Prostate gland (tissue), 2 donors: ENCODE measurements around the gene ZEB2. TPM values are rescaled to one million over a fixed set of nuclear protein-coding genes. Genes with fewer than 3 reads are reported as not detected.

Experiments used
- DNase-seq: peaks from one replicate; pipeline ENCODE4 v3.0.0-alpha.2; 2019; ENCODE audit warnings: low spot score
- H3K27ac ChIP-seq, 2 donors: fragments of 200-600 bp; sonication (generic); 2 replicates each; pipeline ENCODE4 v1.5.1; 2017 to 2019
- H3K27me3 ChIP-seq: fragments of 200-600 bp; sonication (generic); replicated peaks from 2 replicates; pipeline ENCODE4 v1.5.1; 2019; ENCODE audit not compliant: insufficient read depth
- H3K36me3 ChIP-seq, 2 donors: fragments of 200-600 bp; sonication (generic); 1 replicate in 1 of 2; 2 replicates in 1 of 2; pipeline versions ENCODE4 v1.5.1 to v1.8.1; 2017 to 2019
- H3K4me1 ChIP-seq: fragments of 200-600 bp; sonication (generic); replicated peaks from 2 replicates; pipeline ENCODE4 v1.5.1; 2019
- H3K4me3 ChIP-seq, 2 donors: fragments of 200-600 bp; sonication (generic); 2 replicates each; pipeline ENCODE4 v1.5.1; 2017 to 2019
- H3K9me3 ChIP-seq: fragments of 200-600 bp; sonication (generic); 2 replicates; pipeline ENCODE4 v1.5.1; 2017
- POLR2A ChIP-seq: fragments of 450-650 bp; IDR thresholded peaks from one replicate; pipeline ENCODE4 v1.6.1; 2016; ENCODE audit warnings: antibody characterized with exemption, mild to moderate bottlenecking
- POLR2AphosphoS5 ChIP-seq: sonication (generic); formaldehyde crosslinking; IDR thresholded peaks from one replicate; pipeline ENCODE4 v1.6.1; 2017; ENCODE audit warnings: antibody characterized with exemption
- WGBS: methylation state at CpG from one replicate; pipeline ENCODE4 v1.1.5; 2018; 5-methylcytosine and 5-hydroxymethylcytosine counted together
- intact Hi-C: fragments of 100-400 bp; cut with DNase I; formaldehyde crosslinking; loops from one replicate; pipeline ENCODE4 v1.14.2; 2022
- total RNA-seq, 2 donors: library from RNA; depleted of rRNA; stranded (reverse); fragments of >200 nt; gene quantifications; one replicate each; pipeline ENCODE4 v1.1.0, GENCODE V29; 2016
- TF ChIP-seq, protein P1 (sequence below), 4 experiments: fragments of 200-600 bp in 2 of 4; fragments of 450-650 bp in 2 of 4; sonication (generic) in 2 of 4; IDR thresholded peaks; 1 replicate in 3 of 4; 2 replicates in 1 of 4; pipeline ENCODE4 v1.5.1; 2016 to 2019; ENCODE audit warnings: antibody characterized with exemption in 4 of 4, mild to moderate bottlenecking in 2 of 4, moderate library complexity in 2 of 4

The ZEB2 gene
- total RNA-seq, 2 donors from 2014 or later = 13.1 to 80.4 TPM

DNA sequence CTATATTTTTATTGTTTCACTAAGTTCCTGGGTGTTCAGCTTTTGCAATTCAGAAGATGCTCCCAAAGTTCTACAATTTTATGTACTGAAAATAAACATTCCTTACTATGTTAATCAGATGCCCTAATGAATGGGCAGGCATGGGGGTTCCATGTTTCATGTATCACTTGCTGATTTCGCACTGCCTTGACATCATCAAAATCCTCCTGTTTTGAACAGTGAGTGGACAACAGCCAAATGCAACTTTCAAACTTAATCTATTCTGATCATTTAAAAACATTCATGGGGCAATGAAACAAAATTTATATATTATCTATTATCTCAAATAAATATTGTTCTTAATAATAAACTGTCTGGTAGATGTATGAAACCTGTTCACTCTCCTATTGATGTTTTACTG is 43.2 kb downstream of the ZEB2 start:
- DNase-seq = no peak
- H3K36me3 ChIP-seq = no peaks in the 10 kb centered on the region
- TF ChIP-seq POLR2A (no peak), POLR2AphosphoS5 (no peak)
- TF ChIP-seq, protein P1, sequence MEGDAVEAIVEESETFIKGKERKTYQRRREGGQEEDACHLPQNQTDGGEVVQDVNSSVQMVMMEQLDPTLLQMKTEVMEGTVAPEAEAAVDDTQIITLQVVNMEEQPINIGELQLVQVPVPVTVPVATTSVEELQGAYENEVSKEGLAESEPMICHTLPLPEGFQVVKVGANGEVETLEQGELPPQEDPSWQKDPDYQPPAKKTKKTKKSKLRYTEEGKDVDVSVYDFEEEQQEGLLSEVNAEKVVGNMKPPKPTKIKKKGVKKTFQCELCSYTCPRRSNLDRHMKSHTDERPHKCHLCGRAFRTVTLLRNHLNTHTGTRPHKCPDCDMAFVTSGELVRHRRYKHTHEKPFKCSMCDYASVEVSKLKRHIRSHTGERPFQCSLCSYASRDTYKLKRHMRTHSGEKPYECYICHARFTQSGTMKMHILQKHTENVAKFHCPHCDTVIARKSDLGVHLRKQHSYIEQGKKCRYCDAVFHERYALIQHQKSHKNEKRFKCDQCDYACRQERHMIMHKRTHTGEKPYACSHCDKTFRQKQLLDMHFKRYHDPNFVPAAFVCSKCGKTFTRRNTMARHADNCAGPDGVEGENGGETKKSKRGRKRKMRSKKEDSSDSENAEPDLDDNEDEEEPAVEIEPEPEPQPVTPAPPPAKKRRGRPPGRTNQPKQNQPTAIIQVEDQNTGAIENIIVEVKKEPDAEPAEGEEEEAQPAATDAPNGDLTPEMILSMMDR (IDR thresholded peaks at IDR 0.05) = no peak
- no peaks in the 10 kb centered on the region for H3K9me3 ChIP-seq
- H3K27ac ChIP-seq = no peak overlapping the region
- H3K27me3 ChIP-seq = no peaks in the 10 kb centered on the region
- 71% methylated on average over 1 of the region's 1 CpG for WGBS
- intact Hi-C loops = no loop called here
- H3K4me3 ChIP-seq = no peak overlapping the region
- no peaks in the 10 kb centered on the region for H3K4me1 ChIP-seq

DNA sequence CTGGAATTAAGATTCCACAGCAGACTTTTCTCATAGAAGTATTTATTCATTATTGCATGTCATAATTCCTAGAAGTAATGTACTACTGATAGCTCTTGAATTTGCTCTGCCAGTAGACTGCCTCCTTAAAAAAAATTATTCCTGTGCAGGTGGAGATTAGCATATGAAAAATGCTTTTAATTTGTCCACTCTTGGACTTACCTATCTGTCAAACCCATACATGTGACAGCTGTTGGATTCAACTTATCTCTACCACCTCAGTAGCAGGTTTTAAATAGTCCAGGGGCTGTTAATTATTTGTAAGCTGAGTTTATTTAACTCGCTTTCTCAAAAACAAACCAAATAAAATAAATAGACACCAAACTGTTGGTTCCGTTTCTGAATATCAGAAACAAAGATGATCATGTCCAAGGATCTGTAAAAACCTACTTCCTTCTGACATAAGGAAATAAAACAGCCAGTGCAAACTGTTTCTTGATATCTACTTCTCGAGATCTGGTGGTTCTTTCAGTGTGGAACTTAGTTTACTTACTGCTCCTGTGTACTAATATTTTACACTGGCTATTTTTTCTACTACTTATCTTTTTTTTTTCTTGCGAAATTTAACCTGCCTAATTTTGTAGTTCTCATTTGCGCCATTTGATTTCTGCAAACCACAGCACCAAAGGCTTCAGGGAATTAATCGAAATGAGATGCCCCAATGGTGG is 44.2 kb downstream of the ZEB2 start:
- Histone ChIP-seq H3K27ac (no peak overlapping the region), H3K9me3 (no peaks in the 10 kb centered on the region), H3K4me1 (no peaks in the 10 kb centered on the region), H3K4me3 (no peak overlapping the region), H3K27me3 (no peaks in the 10 kb centered on the region), H3K36me3 (no peaks in the 10 kb centered on the region)
- DNase-seq = no peak
- intact Hi-C loops = no loop called here
- TF ChIP-seq POLR2A = no peak
- TF ChIP-seq, protein P1 (IDR thresholded peaks at IDR 0.05) = no peak
- no peak for TF ChIP-seq POLR2AphosphoS5
- WGBS = 83% methylated on average over 6 of the region's 6 CpGs

DNA sequence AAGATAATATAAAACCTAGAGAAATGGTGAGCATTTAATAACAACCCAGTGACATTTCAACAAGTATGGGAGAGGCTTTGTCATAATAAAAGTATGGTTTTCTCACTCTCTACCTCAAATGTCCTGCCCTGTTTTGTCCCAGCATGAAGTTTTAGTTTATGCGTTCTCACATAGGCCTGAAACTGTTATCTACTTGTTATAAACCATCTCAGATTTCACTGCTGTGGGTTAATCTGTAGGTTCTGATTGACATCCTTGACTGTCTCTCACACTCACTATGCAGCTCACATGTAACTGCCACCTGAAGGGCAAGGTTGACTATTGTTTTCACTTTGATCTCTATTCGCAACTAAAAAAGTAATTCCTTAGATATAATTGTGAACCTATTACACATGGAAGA is 44.9 kb downstream of the ZEB2 start:
- TF ChIP-seq POLR2AphosphoS5 (no peak), POLR2A (no peak)
- TF ChIP-seq, protein P1 (IDR thresholded peaks at IDR 0.05) = no peak
- no peak overlapping the region for H3K27ac ChIP-seq
- no peak overlapping the region for H3K4me3 ChIP-seq
- no peaks in the 10 kb centered on the region for H3K27me3 ChIP-seq
- no peaks in the 10 kb centered on the region for H3K4me1 ChIP-seq
- H3K9me3 ChIP-seq = no peaks in the 10 kb centered on the region
- no peaks in the 10 kb centered on the region for H3K36me3 ChIP-seq
- 86% methylated on average over 2 of the region's 2 CpGs for WGBS
- no peak for DNase-seq
- intact Hi-C loops = no loop called here

- Histone ChIP-seq H3K27ac (no peak overlapping the region), H3K27me3 (no peaks in the 10 kb centered on the region), H3K36me3 (no peaks in the 10 kb centered on the region), H3K4me1 (no peaks in the 10 kb centered on the region), H3K4me3 (no peak overlapping the region), H3K9me3 (no peaks in the 10 kb centered on the region)
- intact Hi-C loops = no loop called here
- WGBS = 90% methylated on average over 5 of the region's 5 CpGs
- TF ChIP-seq, protein P1 (IDR thresholded peaks at IDR 0.05) = no peak
- no peak for TF ChIP-seq POLR2A
- DNase-seq = no peak
These were observed 45.9 kb downstream of the ZEB2 start for GRCh38 chr2:144474017-144474416.

GRCh38 chr2:144472911-144473310 is 47.0 kb downstream of the ZEB2 start:
- H3K4me1 ChIP-seq = no peaks in the 10 kb centered on the region
- no peaks in the 10 kb centered on the region for H3K36me3 ChIP-seq
- no peak for DNase-seq
- TF ChIP-seq POLR2AphosphoS5 (no peak), POLR2A (no peak)
- TF ChIP-seq, protein P1 (IDR thresholded peaks at IDR 0.05) = no peak
- H3K9me3 ChIP-seq = no peaks in the 10 kb centered on the region
- WGBS = 78% methylated on average over 2 of the region's 2 CpGs
- no peaks in the 10 kb centered on the region for H3K27me3 ChIP-seq
- H3K4me3 ChIP-seq = no peak overlapping the region
- no peak overlapping the region for H3K27ac ChIP-seq
- intact Hi-C loops = no loop called here
